PFSK-1 (cell line): ENCODE results near the gene CCR8.

Source experiments
- FOXP2 ChIP-seq: optimal IDR thresholded peaks from 2 replicates; pipeline ENCODE3; 2011; ENCODE audit warnings: borderline replicate concordance, control low read depth, inconsistent platforms; ENCODE audit not compliant: insufficient read depth; ENCODE audit errors: extremely low read length, extremely low read depth
- POLR2AphosphoS5 ChIP-seq: IDR thresholded peaks from 2 replicates; pipeline ENCODE4 v1.6.1; 2012; ENCODE audit warnings: low read depth, mild to moderate bottlenecking, control low read depth, low read length, moderate library complexity
- SIN3A ChIP-seq: IDR thresholded peaks from 2 replicates; pipeline ENCODE4 v1.6.1; 2012; ENCODE audit warnings: mild to moderate bottlenecking, low read length, moderate library complexity, borderline replicate concordance; ENCODE audit not compliant: insufficient read depth
- TAF1 ChIP-seq: IDR thresholded peaks from 2 replicates; pipeline ENCODE4 v1.6.1; 2012; ENCODE audit warnings: low read length, control low read depth, borderline replicate concordance; ENCODE audit not compliant: insufficient read depth
- TF ChIP-seq, protein P1 (sequence below), 2 experiments: IDR thresholded peaks; 2 replicates each; pipeline versions ENCODE4 v1.6.1 to v1.8.0; 2011 to 2012; ENCODE audit warnings: low read depth in 2 of 2, low read length in 2 of 2, control low read depth in 1 of 2, inconsistent platforms in 1 of 2, mild to moderate bottlenecking in 1 of 2, moderate library complexity in 1 of 2; ENCODE audit not compliant: insufficient read depth in 1 of 2

The CCR8 gene

DNA sequence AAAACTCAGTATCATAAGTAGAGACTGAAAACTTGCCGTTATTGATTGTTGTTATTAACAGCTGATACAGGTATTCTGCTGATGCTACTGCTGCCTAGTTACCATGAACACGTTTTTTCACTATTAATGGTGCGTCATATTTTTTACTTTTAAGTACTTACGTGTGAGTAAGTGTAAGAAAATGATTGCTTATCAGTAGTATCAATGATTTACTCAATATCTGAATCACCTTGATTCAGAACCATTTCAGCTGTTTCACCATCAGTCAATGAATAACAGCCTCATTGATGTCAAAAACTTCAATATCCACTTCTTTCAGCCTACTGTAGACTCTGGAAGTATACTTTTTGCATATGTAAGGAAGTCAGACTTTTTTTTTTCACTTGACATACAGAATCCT lies 4.7 kb downstream of the CCR8 start:
- no peak for TF ChIP-seq POLR2AphosphoS5
- no peak for TF ChIP-seq TAF1
- TF ChIP-seq, protein P1, sequence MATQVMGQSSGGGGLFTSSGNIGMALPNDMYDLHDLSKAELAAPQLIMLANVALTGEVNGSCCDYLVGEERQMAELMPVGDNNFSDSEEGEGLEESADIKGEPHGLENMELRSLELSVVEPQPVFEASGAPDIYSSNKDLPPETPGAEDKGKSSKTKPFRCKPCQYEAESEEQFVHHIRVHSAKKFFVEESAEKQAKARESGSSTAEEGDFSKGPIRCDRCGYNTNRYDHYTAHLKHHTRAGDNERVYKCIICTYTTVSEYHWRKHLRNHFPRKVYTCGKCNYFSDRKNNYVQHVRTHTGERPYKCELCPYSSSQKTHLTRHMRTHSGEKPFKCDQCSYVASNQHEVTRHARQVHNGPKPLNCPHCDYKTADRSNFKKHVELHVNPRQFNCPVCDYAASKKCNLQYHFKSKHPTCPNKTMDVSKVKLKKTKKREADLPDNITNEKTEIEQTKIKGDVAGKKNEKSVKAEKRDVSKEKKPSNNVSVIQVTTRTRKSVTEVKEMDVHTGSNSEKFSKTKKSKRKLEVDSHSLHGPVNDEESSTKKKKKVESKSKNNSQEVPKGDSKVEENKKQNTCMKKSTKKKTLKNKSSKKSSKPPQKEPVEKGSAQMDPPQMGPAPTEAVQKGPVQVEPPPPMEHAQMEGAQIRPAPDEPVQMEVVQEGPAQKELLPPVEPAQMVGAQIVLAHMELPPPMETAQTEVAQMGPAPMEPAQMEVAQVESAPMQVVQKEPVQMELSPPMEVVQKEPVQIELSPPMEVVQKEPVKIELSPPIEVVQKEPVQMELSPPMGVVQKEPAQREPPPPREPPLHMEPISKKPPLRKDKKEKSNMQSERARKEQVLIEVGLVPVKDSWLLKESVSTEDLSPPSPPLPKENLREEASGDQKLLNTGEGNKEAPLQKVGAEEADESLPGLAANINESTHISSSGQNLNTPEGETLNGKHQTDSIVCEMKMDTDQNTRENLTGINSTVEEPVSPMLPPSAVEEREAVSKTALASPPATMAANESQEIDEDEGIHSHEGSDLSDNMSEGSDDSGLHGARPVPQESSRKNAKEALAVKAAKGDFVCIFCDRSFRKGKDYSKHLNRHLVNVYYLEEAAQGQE (IDR thresholded peaks at IDR 0.05; ENCODE audit: insufficient read depth in 1 of 2, low read depth in 2 of 2, low read length in 2 of 2) = no peak
- TF ChIP-seq FOXP2 = no peak

DNA sequence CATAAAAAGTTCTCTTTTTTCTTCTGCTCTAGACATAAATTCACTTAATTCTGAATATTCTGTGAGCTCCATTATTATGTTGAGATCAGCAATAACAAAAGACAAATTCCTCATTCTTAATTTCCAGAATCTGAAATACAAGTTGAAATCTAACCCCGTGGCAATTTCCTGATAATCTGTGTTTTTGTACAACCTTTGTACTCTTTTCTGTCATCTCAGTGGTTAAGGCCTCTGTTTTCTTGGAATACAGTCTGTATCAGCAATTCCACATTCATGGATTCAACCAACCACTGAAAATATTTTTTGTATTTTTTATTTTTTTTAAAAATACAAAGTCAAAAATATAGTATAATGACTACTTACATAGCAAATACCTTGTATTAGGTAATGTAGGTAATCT lies 8.7 kb downstream of the CCR8 start:
- TF ChIP-seq TAF1 (no peak), SIN3A (no peak), POLR2AphosphoS5 (no peak), FOXP2 (no peak)
- TF ChIP-seq, protein P1 (IDR thresholded peaks at IDR 0.05; ENCODE audit: insufficient read depth in 1 of 2, low read depth in 2 of 2, low read length in 2 of 2) = no peak

GRCh38 chr3:39339086-39339485 lies 9.6 kb downstream of the CCR8 start:
- no peak for TF ChIP-seq TAF1
- TF ChIP-seq, protein P1 (IDR thresholded peaks at IDR 0.05; ENCODE audit: insufficient read depth in 1 of 2, low read depth in 2 of 2, low read length in 2 of 2) = no peak
- TF ChIP-seq SIN3A = no peak
- no peak for TF ChIP-seq FOXP2
- no peak for TF ChIP-seq POLR2AphosphoS5

GRCh38 chr3:39343076-39343717 lies 13.7 kb downstream of the CCR8 start:
- TF ChIP-seq POLR2AphosphoS5 (no peak), SIN3A (no peak), FOXP2 (no peak), TAF1 (no peak)
- TF ChIP-seq, protein P1 (IDR thresholded peaks at IDR 0.05; ENCODE audit: insufficient read depth in 1 of 2, low read depth in 2 of 2, low read length in 2 of 2) = no peak
